ENCODE measurements around the gene LARP1B.
A peak's percentile ranks its signal among the peaks of the same experiment; 100 is the strongest.
"Not testable (repeated sequence)": the region's sequence is repeated elsewhere in the genome, so short reads cannot be mapped to it uniquely, and the experiment has no call there.

Gene LARP1B

GRCh38 chr4:128061566-128062536, 739 bp downstream of the LARP1B start:
- peak; percentile 22 for ATAC-seq
- no peak for TF ChIP-seq TCF4 (CRISPR knock-in tag; IDR thresholded peaks at IDR 0.05; ENCODE audit: borderline replicate concordance)
- TF ChIP-seq, protein P1, sequence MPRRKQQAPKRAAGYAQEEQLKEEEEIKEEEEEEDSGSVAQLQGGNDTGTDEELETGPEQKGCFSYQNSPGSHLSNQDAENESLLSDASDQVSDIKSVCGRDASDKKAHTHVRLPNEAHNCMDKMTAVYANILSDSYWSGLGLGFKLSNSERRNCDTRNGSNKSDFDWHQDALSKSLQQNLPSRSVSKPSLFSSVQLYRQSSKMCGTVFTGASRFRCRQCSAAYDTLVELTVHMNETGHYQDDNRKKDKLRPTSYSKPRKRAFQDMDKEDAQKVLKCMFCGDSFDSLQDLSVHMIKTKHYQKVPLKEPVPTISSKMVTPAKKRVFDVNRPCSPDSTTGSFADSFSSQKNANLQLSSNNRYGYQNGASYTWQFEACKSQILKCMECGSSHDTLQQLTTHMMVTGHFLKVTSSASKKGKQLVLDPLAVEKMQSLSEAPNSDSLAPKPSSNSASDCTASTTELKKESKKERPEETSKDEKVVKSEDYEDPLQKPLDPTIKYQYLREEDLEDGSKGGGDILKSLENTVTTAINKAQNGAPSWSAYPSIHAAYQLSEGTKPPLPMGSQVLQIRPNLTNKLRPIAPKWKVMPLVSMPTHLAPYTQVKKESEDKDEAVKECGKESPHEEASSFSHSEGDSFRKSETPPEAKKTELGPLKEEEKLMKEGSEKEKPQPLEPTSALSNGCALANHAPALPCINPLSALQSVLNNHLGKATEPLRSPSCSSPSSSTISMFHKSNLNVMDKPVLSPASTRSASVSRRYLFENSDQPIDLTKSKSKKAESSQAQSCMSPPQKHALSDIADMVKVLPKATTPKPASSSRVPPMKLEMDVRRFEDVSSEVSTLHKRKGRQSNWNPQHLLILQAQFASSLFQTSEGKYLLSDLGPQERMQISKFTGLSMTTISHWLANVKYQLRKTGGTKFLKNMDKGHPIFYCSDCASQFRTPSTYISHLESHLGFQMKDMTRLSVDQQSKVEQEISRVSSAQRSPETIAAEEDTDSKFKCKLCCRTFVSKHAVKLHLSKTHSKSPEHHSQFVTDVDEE (CRISPR knock-in tag; IDR thresholded peaks at IDR 0.05): no peak
- TF ChIP-seq BACH2 (CRISPR knock-in tag; IDR thresholded peaks at IDR 0.05; ENCODE audit: borderline replicate concordance): no peak

DNA sequence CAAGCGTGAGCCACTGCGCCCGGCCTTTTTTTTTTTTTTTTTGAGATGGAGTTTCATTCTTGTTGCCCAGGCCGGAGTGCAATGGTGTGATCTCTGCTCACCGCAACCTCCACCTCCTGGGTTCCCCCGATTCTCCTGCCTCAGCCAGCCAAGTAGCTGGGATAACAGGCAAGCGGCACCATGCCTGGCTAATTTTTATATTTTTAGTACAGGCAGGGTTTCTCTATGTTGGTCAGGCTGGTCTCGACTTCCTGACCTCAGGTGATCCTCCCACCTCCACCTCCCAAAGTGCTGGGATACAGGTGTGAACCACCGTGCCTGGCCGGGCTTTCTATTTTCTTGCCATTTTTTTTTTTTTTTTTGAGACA, 5.3 kb downstream of the LARP1B start:
- ATAC-seq: not testable (repeated sequence)

- no peak for TF ChIP-seq TCF4 (CRISPR knock-in tag; IDR thresholded peaks at IDR 0.05; ENCODE audit: borderline replicate concordance)
- TF ChIP-seq SNAI2 (CRISPR knock-in tag; IDR thresholded peaks at IDR 0.05): no peak
- no peak for TF ChIP-seq TOX (CRISPR knock-in tag; IDR thresholded peaks at IDR 0.05; ENCODE audit: borderline replicate concordance)
- TF ChIP-seq GLIS3 (CRISPR knock-in tag; IDR thresholded peaks at IDR 0.05): no peak
- no peak for TF ChIP-seq ZFP30 (CRISPR knock-in tag; IDR thresholded peaks at IDR 0.05)
- no peak for TF ChIP-seq CSDC2 (CRISPR knock-in tag; IDR thresholded peaks at IDR 0.05)
- TF ChIP-seq ESRRG (CRISPR knock-in tag; IDR thresholded peaks at IDR 0.05): no peak
- no peak for TF ChIP-seq CREB5 (CRISPR knock-in tag; IDR thresholded peaks at IDR 0.05; ENCODE audit: low read depth)
- TF ChIP-seq PATZ1 (CRISPR knock-in tag; IDR thresholded peaks at IDR 0.05; ENCODE audit: borderline replicate concordance): no peak
- TF ChIP-seq ZNF565 (CRISPR knock-in tag; conservative IDR thresholded peaks at IDR 0.05; ENCODE audit: low read depth): no peak
- no peak for TF ChIP-seq RARB (CRISPR knock-in tag; IDR thresholded peaks at IDR 0.05)
- TF ChIP-seq, protein P2, sequence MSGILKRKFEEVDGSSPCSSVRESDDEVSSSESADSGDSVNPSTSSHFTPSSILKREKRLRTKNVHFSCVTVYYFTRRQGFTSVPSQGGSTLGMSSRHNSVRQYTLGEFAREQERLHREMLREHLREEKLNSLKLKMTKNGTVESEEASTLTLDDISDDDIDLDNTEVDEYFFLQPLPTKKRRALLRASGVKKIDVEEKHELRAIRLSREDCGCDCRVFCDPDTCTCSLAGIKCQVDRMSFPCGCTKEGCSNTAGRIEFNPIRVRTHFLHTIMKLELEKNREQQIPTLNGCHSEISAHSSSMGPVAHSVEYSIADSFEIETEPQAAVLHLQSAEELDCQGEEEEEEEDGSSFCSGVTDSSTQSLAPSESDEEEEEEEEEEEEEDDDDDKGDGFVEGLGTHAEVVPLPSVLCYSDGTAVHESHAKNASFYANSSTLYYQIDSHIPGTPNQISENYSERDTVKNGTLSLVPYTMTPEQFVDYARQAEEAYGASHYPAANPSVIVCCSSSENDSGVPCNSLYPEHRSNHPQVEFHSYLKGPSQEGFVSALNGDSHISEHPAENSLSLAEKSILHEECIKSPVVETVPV (CRISPR knock-in tag; IDR thresholded peaks at IDR 0.05): no peak
- TF ChIP-seq ZNF70 (CRISPR knock-in tag; IDR thresholded peaks at IDR 0.05): no peak
- ATAC-seq: peak; percentile 89
These were observed 7.8 kb downstream of the LARP1B start for GRCh38 chr4:128068918-128069317.

- ATAC-seq: no peak
- no peak for TF ChIP-seq RARB (CRISPR knock-in tag; IDR thresholded peaks at IDR 0.05)
- no peak for TF ChIP-seq TOX (CRISPR knock-in tag; IDR thresholded peaks at IDR 0.05; ENCODE audit: borderline replicate concordance)
- TF ChIP-seq ISL1 (CRISPR knock-in tag; IDR thresholded peaks at IDR 0.05): no peak
- TF ChIP-seq ZFP30 (CRISPR knock-in tag; IDR thresholded peaks at IDR 0.05): no peak
- no peak for TF ChIP-seq ZNF8 (CRISPR knock-in tag; IDR thresholded peaks at IDR 0.05)
- no peak for TF ChIP-seq SNAI2 (CRISPR knock-in tag; IDR thresholded peaks at IDR 0.05)
- TF ChIP-seq, protein P2 (CRISPR knock-in tag; IDR thresholded peaks at IDR 0.05): no peak
- TF ChIP-seq, protein P3, sequence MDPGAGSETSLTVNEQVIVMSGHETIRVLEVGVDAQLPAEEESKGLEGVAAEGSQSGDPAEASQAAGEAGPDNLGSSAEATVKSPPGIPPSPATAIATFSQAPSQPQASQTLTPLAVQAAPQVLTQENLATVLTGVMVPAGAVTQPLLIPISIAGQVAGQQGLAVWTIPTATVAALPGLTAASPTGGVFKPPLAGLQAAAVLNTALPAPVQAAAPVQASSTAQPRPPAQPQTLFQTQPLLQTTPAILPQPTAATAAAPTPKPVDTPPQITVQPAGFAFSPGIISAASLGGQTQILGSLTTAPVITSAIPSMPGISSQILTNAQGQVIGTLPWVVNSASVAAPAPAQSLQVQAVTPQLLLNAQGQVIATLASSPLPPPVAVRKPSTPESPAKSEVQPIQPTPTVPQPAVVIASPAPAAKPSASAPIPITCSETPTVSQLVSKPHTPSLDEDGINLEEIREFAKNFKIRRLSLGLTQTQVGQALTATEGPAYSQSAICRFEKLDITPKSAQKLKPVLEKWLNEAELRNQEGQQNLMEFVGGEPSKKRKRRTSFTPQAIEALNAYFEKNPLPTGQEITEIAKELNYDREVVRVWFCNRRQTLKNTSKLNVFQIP (CRISPR knock-in tag; IDR thresholded peaks at IDR 0.05; ENCODE audit: borderline replicate concordance, low read depth): no peak
These were observed 15.4 kb downstream of the LARP1B start for GRCh38 chr4:128076464-128076863.

GRCh38 chr4:128095293-128095692, 34.2 kb downstream of the LARP1B start:
- ATAC-seq: not testable (repeated sequence)

Data from SK-N-SH treated with all-trans-retinoic acid at 6 μM for 48 hours (cell line).